Stimulated activated CD4-positive, alpha-beta T cell treated with anti-CD3 and anti-CD28 coated beads, Interleukin-12 subunit alpha, Interleukin-12 subunit beta, amount 100 ng/mL, for 4 hours (primary cell): Measurements from ENCODE around the gene EIF4E1B.

ENCODE experiments used
- DNase-seq: peaks from one replicate; pipeline ENCODE4 v3.0.0-alpha.2; 2020

The EIF4E1B gene

DNA sequence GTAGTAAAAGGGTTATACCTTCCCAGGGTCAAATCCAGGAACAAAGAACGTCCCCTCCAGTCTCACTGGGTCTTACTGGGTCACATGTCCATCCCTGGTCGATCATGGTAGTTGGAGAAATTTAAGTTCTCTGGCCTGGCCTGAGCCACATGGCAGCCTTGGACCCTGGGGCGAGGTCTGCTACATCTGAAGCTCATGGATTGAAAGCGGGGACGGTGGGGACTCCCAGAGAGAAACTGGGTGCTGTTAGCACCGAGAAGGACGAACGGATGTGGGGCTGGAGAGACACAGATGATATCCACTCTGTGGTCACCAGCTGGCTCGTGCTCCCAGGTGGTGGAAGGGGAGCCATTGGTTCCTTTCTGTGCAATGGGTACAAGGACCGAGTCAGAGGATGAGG lies 63.7 kb downstream of the EIF4E1B start:
- DNase-seq, result no peak

GRCh38 chr5:176694631-176695030 lies 64.2 kb downstream of the EIF4E1B start:
- no peak for DNase-seq

GRCh38 chr5:176695073-176695472 lies 64.6 kb downstream of the EIF4E1B start:
- DNase-seq, result no peak
